Stimulated activated CD8-positive, alpha-beta memory T cell treated with anti-CD3 and anti-CD28 coated beads, Interleukin-4, amount 100 ng/mL, for 24 hours (primary cell): ENCODE results near the gene GALK1.
"Not testable (repeated sequence)": the region's sequence is repeated elsewhere in the genome, so short reads cannot be mapped to it uniquely, and the experiment has no call there.

Experiments
- DNase-seq: peaks from one replicate; pipeline ENCODE4 v3.0.0-alpha.2; 2020; ENCODE audit warnings: low read depth

The GALK1 gene

GRCh38 chr17:75764711-75765421 lies at the start of gene GALK1:
Gene GALK1, minus strand, starts transcription at chr17:75765192. Its CDS starts 56 bp downstream, at chr17:75765136.
- peak; percentile 51 for DNase-seq

- DNase-seq = no peak
Measured at GRCh38 chr17:75814021-75814395, 49.0 kb upstream of the GALK1 start.

GRCh38 chr17:75813081-75814020 lies 48.4 kb upstream of the GALK1 start:
- DNase-seq = no peak

GRCh38 chr17:75812096-75813013 lies 47.4 kb upstream of the GALK1 start:
- no peak for DNase-seq

GRCh38 chr17:75811174-75811573 lies 46.2 kb upstream of the GALK1 start:
- no peak for DNase-seq

- DNase-seq = not testable (repeated sequence)
Measured at GRCh38 chr17:75810756-75811155, 45.8 kb upstream of the GALK1 start.

- DNase-seq = no peak
Measured at GRCh38 chr17:75810216-75810615, 45.2 kb upstream of the GALK1 start.

- DNase-seq = no peak
Measured at GRCh38 chr17:75809631-75810111, 44.7 kb upstream of the GALK1 start.

- DNase-seq = no peak
Measured at GRCh38 chr17:75808905-75809621, 44.1 kb upstream of the GALK1 start.

- no peak for DNase-seq
Measured at GRCh38 chr17:75808549-75808904, 43.5 kb upstream of the GALK1 start.

GRCh38 chr17:75807861-75808260 lies 42.9 kb upstream of the GALK1 start:
- DNase-seq = no peak

- no peak for DNase-seq
Measured at GRCh38 chr17:75806822-75807500, 42.0 kb upstream of the GALK1 start.

- no peak for DNase-seq
Measured at GRCh38 chr17:75803883-75804282, 38.9 kb upstream of the GALK1 start.

- DNase-seq = no peak
Measured at GRCh38 chr17:75799402-75799801, 34.4 kb upstream of the GALK1 start.

GRCh38 chr17:75795820-75796607 lies 31.0 kb upstream of the GALK1 start:
- DNase-seq = no peak

- DNase-seq = no peak
Measured at GRCh38 chr17:75793460-75793859, 28.5 kb upstream of the GALK1 start.

GRCh38 chr17:75791254-75791653 lies 26.3 kb upstream of the GALK1 start:
- no peak for DNase-seq

GRCh38 chr17:75785016-75785890 lies 20.3 kb upstream of the GALK1 start:
- DNase-seq = peak; percentile 86

GRCh38 chr17:75784473-75785015 lies 19.6 kb upstream of the GALK1 start, which contains the start of gene UNK:
Gene UNK, plus strand, starts transcription at chr17:75784806. Its CDS starts 75 bp downstream, at chr17:75784881.
- DNase-seq = peak; percentile 90
